ENCODE data around the gene TSPYL4.

The TSPYL4 gene

DNA sequence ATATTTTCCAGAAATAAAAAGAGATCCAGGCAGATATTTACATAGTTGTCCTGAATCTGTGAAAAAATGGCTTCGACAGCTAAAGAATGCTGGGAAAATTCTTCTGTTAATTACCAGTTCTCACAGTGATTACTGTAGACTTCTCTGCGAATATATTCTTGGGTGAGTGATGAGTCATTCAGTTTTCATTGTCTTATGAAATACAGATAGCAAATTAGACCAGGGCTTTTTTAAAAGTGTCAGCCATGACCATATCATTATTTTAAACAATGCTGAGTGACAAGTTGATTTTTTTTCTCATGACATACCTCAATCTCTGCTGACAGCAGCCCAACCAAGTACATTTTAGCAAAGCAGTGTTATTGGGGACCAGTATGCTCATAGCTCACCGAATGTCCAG is 32.8 kb downstream of the TSPYL4 start:
- no peak for DNase-seq

DNA sequence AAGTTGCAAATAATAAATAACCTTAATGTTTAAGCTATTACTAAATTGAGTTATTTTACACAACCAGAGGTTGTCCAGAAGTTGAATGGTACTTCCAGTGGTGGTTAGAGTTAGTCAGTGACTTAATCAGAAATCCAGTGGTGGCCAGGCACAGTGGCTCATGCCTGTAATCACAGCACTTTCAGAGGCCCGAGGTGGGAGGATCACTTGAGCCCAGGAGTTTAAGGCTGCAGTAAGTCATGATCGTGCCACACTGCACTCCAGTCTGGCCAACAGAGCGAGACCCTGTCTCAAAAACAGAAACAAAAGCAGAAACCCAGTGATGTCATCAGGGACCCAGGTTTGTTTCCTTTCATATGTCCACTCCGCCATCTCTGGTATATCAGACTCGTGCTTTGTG is 35.0 kb downstream of the TSPYL4 start:
- no peak for DNase-seq

GRCh38 chr6:116218172-116218633 is 35.7 kb downstream of the TSPYL4 start:
- DNase-seq = no peak

- DNase-seq = no peak
These were observed 36.8 kb downstream of the TSPYL4 start for GRCh38 chr6:116217069-116217468.

DNA sequence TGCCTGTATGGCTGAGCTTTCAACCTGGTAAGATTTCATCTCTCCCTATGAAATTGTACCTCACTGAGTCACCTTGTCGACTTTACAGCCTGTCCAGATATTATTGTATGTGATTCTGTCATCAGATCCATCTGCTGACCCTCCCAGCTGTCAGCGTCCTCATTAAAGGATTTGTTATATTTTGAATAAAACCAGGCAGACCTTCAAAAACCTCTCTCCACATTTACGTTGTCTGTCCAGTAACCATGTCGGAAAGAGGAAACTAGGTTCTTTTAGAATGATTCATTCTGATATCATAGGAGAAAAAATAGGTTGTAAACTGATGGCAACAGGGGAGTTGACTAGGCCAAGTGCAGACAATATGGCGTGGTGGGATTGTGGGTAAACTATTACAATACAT is 38.5 kb downstream of the TSPYL4 start:
- no peak for DNase-seq

DNA sequence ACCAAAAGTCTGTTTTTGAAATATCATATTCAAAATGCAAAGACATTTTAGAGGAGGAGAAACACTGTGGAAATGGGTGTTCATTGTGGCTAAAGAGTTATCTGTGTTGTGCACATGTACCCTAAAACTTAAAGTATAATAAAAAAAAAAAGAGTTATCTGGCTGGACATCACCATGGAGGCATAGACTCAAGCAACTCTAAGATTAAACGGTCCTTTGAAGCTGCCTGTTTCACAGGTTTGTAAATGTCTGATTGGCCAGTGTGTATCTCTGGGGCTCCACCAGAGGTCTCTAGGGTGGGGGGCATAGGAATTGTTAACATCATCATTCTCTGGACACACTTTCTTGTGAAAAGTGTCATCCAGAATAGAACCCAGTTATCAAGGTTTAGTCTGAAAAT is 39.2 kb downstream of the TSPYL4 start:
- DNase-seq = no peak

GRCh38 chr6:116210750-116211425 is 43.0 kb downstream of the TSPYL4 start:
- DNase-seq = no peak

DNA sequence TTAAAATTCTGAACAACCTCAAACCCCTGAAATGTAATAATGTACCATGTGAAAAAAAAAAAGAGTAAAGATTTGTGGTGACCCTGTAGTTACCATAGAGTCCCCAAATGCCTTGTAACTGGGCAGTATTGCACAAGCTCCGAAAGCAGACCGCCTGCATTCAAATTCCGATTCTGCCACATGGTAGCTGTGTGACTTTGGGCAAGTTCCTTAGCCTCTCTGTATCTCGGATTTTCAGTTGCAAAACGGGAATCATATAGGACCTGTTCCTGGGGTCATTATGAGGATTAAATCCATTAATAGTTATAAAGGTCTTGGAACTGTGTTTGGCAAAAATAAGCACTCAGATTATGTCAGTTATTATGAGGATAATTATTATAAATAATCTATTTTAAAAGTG is 43.6 kb downstream of the TSPYL4 start:
- DNase-seq = no peak

- DNase-seq = no peak
These were observed 45.7 kb downstream of the TSPYL4 start for GRCh38 chr6:116208056-116208785.

DNA sequence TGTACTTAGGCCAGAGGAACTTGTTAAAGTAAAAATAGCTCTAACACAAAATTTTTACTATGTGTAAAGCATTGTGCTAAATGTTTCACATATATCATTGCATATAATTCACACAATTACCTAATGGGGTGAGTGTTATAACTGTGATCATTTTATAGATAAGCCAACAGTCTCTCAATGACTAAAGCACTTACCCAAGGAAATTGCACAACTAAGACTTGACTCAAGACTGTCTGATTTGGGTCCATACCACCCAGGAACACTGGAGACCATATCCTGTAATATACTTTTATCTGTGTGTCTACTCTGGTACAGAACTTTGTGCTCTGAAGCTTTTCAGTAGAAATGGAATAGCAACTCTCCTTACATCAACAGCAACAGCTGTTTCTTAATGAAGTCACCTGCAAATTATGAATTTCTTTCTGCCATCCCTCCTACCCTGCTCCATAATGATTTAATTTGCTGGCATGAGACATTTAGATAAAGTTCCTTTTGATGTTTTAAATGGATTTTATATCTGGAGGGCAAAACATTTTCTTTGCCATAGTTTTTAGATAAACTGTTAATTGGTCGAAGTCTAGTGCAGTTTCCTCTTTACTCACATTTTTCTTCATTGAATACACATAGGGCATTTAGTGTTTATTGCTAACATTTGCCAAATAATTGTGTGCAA is 47.5 kb downstream of the TSPYL4 start:
- no peak for DNase-seq

GRCh38 chr6:116205281-116205680 is 48.6 kb downstream of the TSPYL4 start:
- no peak for DNase-seq

- no peak for DNase-seq
These were observed 52.3 kb downstream of the TSPYL4 start for GRCh38 chr6:116201538-116201937.

- no peak for DNase-seq
These were observed 53.1 kb downstream of the TSPYL4 start for GRCh38 chr6:116200619-116201249.
